NB4 (cell line): ENCODE results near the gene CGB2.

Experiments used
- DNase-seq: peaks from one replicate; pipeline ENCODE4 v3.0.0; 2010; ENCODE audit warnings: low read depth
- H3K4me3 ChIP-seq: one replicate; pipeline ENCODE4 v1.5.1; 2011; ENCODE audit warnings: mild to moderate bottlenecking, low read depth, low read length, moderate library complexity
- CTCF ChIP-seq: IDR thresholded peaks from one replicate; pipeline ENCODE4 v1.5.1; 2012; ENCODE audit warnings: low read depth, low read length
- MYC ChIP-seq: IDR thresholded peaks from 2 replicates; pipeline ENCODE4 v1.6.1; 2011; ENCODE audit warnings: low read depth, low read length
- POLR2A ChIP-seq: IDR thresholded peaks from 2 replicates; pipeline ENCODE4 v1.6.1; 2011; ENCODE audit warnings: mild to moderate bottlenecking; ENCODE audit not compliant: insufficient read length; ENCODE audit errors: extremely low read depth
- TF ChIP-seq, protein P1 (sequence below): IDR thresholded peaks from 2 replicates; pipeline ENCODE4 v1.6.1; 2011; ENCODE audit warnings: low read depth, low read length

CGB2 gene

DNA sequence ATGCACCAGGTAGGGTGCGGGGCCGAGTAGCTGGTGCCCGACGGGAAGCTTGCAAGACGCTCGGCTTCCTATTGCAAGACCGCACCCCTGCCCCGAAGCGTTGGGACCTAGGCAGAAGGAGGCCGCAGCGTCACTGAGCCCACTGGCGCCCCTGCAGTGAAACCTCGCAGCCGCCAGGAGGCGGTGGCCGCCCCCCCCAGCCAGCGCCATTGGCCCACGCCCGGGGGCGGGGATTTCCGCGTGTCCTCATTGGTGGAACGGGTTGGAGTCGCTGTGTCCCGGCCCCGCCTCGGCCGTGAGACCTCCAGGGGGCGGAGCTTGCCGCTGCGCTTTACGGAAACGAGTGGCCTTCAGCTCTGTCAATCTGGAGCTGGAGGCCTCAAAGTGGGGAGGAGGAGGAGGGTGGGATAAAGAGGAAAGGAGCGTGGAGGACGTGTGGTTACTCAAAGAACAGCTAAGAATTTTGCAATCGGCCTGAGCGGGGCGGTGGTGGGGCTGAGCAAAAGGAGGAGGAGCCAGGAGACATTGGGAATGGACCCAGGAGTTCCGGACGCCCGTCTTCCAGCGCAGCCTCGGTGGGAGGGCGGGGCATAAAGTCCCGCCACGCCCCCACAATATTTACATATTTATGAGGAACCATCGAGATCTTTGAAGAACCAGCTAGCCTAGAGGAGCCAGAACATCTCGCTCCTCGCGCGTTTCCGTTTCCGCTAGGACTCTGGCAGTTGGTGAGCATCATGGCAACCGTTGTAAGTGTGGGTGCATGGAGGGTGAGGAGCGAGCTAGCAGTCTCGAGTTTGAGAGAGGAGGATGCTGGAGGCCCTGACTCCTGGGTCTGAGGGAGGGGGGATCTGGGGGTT lies 38.3 kb upstream of the CGB2 start, which contains the start of the genes GYS1 and RUVBL2:
GYS1 (minus strand) TSS at position 135 of the 860 bp plus-strand sequence. CDS start 197 bp downstream, outside the sequence.
RUVBL2 (plus strand) TSS at position 713 of the 860 bp plus-strand sequence; CDS start at position 738, 25 bp downstream.
- H3K4me3 ChIP-seq: peak within 1 kb of the TSS; percentile 95
- TF ChIP-seq CTCF: peak; percentile 55
- TF ChIP-seq, protein P1, sequence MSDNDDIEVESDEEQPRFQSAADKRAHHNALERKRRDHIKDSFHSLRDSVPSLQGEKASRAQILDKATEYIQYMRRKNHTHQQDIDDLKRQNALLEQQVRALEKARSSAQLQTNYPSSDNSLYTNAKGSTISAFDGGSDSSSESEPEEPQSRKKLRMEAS: peak; percentile 75
- peak; percentile 93 for TF ChIP-seq MYC
- TF ChIP-seq POLR2A: peak; percentile 95
- peak; percentile 99 for DNase-seq

DNA sequence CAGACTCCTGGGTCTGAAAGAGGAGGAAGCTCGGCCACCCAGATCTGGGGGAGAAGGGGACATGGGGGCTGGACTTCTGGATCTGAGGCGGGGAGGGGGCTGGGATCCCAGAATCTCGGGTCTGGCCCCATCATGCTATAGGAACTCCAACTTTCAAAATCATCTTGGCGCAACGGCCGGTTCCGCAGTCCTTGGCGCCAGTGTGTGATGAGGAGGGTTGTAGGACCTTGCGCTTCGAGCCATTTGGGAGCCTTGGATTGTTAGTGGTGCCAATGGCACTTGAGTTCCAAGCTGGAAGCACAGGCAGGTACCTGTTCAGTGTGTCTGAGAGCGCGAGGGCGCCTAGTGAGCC lies 37.7 kb upstream of the CGB2 start:
- peak overlapping the region; percentile 95 for H3K4me3 ChIP-seq
- no peak for TF ChIP-seq MYC
- no peak for TF ChIP-seq CTCF
- TF ChIP-seq, protein P1: no peak
- no peak for TF ChIP-seq POLR2A
- DNase-seq: no peak

DNA sequence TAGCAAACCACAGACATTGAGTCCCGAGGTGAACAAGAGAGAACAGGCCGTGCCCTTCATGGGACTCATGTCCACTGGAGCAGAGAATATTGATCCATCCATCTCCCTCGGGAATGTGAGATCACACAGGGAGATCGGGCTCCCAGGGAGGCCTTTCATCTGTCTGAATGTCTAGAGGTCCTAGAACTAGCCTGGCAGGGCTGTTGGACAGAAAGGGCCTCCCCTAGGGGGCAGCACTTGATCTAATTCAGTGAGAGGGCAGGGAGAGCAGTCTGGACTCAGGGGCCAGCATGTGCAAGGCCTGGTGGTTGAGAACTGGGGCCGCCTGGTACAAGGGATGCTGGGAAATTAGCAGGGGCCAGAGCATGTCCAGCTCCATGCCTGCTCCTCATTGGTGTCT lies 33.7 kb upstream of the CGB2 start:
- TF ChIP-seq POLR2A (no peak), CTCF (peak; percentile 67)
- peak; percentile 73 for DNase-seq
- H3K4me3 ChIP-seq: no peak overlapping the region

DNA sequence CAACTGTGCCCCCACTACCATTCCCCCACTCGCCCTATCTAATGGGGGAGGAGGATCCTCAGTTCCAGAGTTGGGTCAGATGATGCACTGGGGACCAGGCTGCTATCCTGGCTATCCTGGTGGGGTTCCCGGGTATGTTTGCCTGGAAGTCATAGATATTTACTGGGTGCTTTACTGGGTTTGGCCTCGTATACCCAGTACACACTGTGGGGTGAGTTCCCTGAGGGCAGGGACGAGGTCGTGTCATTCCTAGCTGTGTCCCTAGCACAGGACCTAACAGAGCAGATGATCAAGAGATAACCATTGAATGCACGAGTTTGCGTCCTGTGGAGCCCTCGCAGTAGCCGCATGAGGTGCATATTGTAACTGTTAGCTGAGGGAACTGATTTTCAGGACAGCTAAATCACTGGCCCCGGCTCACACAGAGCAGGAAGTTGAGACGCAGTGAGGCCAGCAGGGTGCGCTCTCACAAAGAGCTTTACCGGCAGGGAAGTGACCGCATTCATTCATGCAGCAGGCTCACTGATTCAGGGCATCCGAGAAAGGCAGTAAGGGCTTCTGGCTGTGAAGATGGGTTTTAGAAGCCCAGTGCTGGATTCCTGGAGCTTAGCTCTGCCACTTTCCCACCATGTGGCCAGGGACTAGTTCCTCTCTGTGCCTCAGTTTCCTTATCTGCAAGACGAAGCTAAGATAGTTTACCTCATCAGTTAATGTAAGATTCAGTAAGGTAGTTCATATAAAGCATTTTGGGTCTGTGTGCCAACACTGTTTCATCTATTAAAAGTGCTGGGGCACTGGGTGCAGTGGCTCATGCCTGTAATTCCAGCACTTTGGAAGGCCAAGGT lies 32.0 kb upstream of the CGB2 start:
- no peak overlapping the region for H3K4me3 ChIP-seq
- DNase-seq: peak; percentile 67
- TF ChIP-seq CTCF (peak; percentile 62), POLR2A (no peak)
- TF ChIP-seq, protein P1: no peak

DNA sequence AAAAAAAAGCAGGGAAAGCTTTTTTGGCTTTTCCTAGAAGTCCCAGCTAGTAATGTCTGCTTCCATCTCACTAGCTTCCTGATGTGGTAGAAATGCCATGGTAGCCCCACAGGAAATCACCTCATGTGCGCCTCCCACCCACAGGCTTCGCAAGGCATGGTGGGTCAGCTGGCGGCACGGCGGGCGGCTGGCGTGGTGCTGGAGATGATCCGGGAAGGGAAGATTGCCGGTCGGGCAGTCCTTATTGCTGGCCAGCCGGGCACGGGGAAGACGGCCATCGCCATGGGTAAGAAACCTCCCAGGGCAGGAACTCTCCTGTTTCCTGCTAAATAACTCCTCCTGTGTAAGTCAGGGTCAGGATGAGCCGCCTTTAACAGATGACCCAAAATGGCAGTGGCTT lies 27.6 kb upstream of the CGB2 start:
- no peak overlapping the region for H3K4me3 ChIP-seq
- DNase-seq: no peak
- TF ChIP-seq CTCF: no peak
- TF ChIP-seq, protein P1: no peak
- no peak for TF ChIP-seq MYC
- no peak for TF ChIP-seq POLR2A
